HT-29 (cell line): ENCODE data around the gene MAP7. TPM values are rescaled to one million over a fixed set of nuclear protein-coding genes. Genes with fewer than 3 reads are reported as not detected.
A peak's percentile ranks its signal among the peaks of the same experiment; 100 is the strongest.
"Not testable (repeated sequence)": the region's sequence is repeated elsewhere in the genome, so short reads cannot be mapped to it uniquely, and the experiment has no call there.

Experiments
- DNase-seq: peaks from one replicate; pipeline ENCODE4 v3.0.0-alpha.2; 2015; ENCODE audit warnings: low spot score
- total RNA-seq: library from RNA; depleted of rRNA; stranded (reverse); fragments of >200 nt; shearing (Covaris generic); gene quantifications from 2 replicates; pipeline ENCODE4 v1.2.3, GENCODE V29; 2014

MAP7 gene
- total RNA-seq, 1 experiment from 2014 or later = 44.6 TPM

DNA sequence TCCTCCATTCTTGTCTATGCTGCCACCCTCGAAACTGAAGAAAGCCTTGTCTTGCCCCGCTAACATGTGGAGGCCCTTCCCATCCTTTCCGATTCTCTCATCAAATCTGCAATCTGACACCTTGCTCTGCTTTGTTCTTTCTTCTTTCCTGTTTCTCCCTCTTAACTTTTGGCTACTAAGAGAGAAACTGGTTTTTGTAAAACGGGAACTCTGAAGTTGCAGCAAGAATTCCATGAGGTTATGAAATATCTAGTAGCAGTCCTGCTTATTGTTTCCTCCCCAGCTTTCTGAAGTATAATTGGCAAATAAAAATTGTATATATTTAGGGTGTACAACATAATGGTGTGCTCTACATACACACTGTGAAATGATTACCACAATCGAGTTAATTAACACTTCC, 80.2 kb downstream of the MAP7 start:
- no peak for DNase-seq

DNA sequence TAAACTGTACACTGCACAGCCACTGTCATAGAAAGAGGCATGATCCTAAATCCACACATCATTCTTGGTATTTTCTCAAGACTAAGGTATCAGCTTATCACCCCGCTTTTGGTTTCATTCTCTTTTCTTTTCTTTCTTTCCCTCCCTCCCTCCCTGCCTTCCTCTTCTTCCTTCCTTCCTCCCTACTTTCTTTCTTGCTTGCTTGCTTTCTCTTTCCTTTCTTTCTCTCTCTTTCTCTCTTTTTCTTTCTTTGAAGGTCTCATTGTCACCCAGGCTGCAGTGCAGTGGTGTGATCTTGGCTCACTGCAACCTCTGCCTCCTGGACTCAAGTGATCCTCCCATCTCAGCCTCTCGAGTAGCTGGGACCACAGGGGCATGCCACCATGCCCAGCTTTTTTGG, 81.1 kb downstream of the MAP7 start:
- no peak for DNase-seq

DNA sequence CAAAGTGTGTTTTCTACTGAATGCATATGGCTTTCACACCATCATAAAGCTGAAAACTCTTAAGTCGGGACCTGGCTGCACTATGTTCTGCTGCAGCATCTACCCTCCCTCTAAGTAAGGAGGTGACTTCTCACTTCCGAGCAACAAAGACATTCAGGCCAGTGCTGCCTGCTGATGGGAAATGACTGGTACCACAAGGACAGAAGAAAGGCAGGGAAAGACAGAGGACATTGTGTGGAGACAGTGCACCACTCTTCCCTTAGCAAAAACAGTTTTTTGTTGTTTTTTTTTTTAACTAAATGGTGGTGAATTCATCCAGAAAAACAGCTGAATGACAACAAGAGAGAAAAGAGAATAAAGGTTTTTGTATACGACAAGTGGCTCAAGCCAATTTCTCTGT, 81.5 kb downstream of the MAP7 start:
- no peak for DNase-seq

DNA sequence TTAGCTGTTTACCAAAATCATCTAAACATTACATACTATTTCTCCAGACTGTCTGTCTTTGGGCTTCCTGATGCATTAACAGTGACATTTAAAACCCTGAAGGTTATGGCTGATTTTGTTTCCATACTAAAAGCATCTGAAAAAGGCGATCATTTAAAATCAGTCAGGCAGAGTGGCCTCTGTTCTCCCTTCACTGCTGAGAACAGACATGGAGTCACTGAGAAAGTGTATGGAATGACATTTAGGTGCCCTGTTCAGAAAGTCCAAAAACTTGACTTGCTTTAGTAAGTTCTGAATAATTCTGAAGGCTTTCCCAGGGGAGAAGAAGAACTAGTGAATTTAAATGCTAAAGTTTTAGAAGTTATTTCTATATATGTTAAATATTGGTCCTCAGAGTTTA, 83.0 kb downstream of the MAP7 start:
- DNase-seq = no peak

DNA sequence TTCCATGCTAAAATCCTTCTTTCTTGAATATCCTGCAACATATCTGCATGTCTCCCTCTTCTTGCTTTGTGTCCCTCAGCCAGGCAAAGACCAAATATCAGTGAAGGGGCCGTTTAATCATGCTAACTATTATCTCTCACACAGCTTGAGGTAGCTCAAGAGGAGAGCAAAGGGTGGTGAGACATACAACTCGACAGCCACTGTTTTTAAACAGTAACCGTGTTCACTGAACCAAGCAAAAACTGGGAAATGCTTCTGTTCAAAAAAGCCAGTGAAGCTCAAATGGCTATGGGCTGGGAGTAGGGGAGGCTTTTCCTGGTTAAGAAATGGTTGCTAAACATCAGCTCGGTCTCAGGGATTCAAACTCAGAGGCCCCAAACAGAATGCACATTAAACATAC, 83.4 kb downstream of the MAP7 start:
- DNase-seq = no peak

DNA sequence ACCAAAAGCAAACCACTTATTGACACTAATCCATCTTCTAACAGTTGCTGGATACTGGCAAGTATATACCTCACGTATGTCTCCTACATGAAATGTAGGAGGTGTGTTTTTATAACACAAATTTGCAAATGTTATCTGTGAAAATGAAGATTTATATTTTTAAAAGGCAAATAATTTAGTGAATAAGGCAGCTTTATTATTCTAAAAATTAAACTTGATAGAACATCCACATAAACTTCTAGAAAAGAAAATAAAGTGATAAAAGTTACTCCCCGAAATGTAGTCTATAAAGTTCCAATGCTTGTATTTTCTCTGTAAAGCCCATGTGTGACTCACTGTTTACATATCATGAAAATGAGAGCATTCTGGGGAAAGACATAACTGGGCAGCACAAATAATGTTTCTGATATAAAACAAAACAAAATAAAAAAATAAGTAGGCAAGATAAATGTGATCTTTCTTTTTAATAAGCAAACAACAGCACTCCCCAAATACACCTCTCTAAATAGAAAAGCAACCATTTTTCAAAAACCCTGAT, 84.4 kb downstream of the MAP7 start:
- DNase-seq = no peak

DNA sequence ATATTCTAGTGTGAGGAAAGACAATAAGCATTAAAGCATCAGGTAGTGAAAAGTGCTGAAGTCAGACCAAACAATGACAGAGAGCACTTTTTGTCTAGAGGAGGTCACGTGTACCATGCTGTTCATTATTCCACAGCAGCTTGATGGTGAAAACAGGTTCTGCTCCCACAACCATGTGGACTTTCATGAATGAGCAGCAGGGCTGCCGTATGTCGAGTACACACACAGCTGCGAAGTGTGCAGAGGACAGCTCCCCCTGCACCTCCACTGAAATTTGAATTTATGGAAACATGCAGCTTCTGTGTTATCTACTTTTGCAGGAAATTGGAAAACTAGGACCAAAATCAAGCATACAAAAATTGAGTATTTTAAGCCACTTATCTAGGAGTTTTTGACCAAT, 85.3 kb downstream of the MAP7 start:
- DNase-seq = no peak

DNA sequence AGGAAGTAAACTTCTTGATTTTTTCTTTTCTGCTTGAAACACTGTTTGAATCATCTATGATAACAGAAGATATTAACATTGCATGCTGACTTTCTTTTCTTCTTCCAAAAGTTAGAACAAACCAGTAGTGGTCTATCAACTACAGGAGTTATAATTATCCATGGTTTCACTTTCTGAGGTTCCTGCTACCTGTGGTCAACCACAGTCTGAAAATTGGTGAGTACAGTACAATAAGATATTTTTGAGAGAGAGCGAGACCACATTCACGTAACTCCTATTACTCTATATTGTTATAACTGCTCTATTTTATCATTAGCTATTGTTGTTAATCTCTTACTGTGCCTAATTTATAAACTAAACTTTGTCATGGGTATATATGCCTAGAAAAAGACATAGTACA, 86.1 kb downstream of the MAP7 start:
- DNase-seq = no peak

DNA sequence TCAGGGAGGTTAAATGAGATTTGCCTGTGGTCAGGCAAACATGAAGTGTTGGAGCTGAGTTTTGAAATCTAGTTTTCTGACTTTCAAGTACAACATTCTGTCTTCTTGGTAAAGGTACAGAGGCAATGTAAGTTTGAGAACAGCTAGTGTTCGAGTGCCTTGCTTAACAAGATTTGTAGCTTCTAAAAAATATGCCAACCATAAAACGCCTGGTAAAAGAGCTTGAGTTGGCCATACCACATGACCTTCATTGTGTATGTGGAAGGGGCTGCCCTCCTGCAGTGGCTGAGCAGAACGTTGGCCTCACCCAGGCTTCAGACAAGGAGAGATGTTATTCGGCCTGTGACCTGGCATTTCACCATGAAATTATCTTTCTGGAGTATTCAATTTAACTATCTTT, 86.5 kb downstream of the MAP7 start:
- no peak for DNase-seq

DNA sequence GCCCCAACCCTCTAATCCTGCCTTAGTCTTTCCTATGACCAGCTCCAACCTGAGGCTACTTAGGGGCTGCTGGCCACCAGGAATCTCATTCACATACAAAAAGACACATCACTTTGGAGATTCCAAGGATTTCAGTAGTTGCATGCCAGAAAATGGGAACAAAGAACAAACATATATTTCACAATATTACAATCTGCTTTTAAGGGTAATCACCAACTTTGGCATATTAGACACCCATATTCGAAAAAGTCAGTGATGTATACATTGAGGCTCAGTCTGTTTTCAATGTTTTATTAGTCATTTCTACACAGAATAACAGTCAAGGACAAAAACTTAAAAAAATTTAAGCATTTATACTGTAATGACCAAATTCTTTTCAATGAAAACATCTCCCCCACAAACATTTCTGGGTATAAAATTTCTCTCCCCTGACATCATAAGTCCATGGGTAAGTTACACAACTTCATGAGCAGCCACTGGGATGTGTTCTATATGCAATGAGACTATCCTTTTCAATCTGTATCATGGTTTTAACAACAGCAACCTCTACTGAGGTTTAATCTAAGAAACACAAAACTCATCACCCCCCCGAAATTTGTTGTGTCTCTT, 103.5 kb downstream of the MAP7 start:
- DNase-seq = no peak

DNA sequence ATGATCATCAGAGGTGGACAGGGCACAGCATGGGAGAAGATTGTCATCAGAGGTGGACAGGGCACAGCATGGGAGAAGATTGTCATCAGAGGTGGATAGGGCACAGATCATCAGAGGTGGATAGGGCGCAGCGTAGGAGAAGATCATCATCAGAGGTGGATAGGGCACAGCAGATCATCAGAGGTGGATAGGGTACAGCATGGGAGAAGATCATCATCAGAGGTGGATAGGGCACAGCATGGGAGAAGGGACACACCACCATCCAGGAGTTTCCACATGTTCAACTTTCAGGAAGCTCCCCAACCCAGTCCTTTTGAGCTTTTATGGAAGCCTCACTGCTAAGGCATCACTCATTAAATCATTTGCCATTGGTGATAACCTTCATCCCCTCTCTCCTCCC, 104.1 kb downstream of the MAP7 start:
- DNase-seq = no peak

DNA sequence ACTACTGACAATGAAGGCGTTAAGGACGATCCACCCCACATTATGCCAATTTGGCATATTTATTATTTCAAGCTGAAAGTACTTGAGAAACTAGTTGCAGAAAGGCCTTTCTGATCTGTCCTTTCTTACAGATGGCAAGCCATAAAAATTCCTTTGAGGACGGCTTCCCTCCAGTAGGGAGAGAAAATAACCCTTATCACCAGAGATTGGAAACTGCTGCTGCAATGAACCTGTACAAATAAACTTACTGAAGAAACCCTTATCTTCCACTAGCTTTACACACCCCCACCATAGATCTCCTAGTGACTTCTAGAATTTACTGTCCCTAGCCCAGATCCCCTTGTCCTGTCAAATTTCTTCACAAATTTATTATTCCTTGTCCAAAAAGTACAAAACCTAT, 105.2 kb downstream of the MAP7 start:
- DNase-seq = no peak

DNA sequence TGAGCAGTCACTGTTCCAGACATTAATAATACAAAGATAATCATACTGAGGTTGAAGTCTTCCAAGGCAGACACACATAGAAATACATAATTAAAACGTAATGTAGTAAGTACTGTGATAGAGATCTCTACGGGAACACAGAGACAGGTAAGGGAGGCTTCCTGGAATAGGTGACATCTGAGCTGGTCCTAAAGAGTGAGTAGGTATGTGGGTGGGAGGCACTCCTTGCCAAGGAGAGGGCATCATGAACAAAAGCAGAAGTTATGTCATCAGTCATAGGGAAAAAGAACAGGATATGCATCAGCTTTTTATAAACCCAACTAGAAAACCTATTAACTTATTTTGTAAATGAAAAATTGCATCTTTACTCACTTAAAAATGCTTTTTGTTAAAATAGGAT, 110.0 kb downstream of the MAP7 start:
- DNase-seq = peak; percentile 16

DNA sequence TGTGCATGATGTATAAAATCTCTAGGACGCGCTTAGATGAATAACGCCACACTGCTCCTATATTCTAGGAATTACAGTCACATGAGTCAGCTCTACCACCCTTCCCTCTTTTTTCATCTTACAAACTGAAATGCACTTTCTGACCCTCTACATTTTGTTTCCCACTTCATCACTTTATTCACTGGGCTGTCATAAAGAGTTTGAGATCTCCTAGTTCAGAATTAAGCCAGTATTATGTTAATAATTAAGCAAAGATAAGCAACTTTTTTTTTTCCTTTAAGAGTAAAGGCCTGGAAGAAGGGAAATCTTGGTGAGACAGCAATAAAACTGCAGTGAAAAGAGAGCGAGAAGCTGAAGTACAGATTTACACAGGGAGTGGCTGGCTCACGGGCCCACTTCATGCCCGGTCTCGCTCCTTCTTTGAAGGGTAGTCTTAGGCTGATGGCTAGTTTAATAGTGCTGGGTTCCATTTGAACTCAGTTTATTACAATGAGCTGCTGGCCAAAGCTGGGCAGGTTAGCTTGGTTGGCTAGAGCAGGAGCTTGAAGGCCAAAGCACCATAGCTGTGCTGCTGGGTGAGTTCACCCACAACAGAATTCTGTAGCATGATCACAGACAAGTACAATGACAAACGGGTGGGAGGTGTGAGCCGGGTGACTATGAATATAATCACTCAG, 110.6 kb downstream of the MAP7 start:
- DNase-seq = peak; percentile 42

DNA sequence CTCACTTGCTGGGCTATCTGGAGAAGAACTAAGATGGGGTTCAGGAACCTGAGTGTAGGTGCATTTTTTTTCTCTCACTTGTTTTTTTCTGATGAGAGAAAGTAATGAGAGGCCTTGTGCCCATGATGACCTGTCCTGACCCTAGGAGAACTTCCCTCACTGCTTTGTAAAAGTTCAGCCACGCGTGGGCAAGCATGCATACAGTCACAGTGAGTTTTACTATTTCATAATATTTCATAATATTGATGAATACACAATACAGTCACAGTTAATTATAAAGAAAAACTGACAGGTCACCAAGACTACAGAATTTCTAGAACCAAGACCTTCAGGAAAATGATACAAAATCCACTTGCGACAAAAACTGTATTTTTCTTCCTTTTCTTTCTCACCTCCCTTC, 111.8 kb downstream of the MAP7 start:
- DNase-seq = no peak

DNA sequence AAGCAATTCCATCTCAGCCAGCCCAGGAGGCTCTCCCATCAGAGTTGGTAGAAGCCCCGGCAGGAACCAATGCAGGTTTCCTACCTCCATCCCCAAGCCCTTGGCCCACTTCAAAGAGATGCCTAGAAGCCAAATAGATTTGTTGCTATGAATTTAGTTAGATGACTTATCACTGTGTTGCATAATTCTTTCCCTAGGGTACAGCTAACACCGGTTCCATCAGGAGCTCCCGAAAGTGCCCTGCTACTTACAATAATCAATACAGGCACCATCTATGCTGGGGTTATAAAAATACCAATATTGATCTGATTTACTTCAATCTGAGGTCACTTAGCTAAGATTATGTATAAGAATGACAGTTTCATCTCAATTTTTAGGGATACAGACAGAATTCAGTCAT, 113.0 kb downstream of the MAP7 start:
- no peak for DNase-seq

DNA sequence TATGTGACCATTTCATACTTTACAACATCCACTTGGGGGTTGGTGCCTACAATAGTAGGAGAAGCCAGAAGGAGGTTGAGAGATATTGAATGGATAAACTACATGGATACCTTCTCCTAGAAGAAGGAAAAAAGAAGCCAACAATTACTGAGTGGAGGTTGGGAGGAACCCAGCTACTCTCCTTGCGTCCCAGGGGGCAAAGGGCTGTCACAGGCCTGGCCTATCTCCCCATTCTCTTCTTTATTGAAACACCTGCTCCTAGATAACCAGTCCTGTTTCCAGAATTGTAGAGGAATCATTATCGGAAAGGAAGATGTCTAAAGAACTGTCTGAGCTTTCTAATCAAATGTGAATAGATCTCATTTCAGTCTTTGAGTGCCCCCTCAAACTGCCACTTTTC, 115.1 kb downstream of the MAP7 start:
- DNase-seq = no peak

DNA sequence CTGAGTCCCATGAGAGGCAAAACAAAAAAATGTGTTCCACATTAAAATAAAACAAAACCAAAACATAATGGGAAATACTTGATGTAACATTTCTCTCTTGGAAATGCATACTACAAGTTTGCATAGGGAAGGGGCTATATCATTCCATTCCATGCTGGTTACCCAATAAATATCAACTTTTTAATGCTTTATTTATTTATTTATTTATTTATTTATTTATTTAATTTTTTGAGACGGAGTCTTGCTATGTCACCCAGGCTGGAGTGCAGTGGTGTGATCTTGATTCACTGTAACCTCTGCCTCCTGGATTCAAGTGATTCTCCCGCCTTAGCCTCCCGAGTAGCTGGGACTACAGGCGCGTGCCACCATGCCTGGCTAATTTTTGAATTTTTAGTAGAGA, 118.9 kb downstream of the MAP7 start:
- DNase-seq = not testable (repeated sequence)

DNA sequence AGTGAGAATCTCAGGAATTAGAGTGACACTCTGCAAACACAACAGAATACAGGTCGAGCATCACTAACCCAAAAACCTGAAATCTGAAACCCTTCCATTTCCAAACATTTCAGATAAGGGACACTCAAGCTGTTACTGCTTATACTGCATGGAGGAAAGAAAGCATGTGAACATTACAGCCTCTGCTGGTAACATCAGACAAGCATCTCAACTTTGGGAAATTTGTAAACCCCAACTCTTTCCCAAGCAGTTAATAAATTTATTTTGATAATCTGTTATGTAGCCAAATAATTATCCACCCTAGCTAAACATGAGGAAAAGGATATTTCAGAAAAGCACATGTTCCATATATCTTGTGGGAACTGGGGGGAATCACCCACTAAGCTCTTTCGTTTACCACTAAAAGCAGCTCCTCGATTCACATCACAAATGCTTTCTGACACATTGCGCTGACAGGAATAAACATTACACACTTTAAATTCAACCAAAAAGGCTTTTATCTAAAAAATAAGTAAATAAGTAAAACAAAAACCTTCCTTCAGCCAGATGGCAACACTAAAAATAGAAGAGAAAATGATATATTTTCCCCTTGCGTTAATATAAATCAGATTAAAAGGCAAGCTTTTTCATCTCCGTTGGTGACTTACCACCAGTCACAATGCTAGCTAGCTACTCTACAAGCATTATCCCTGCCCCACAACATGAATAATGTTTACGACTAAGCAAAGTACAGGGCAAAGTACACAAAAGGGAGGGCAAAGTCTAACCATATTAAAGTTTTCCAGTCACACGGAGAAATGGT, 120.8 kb downstream of the MAP7 start:
- DNase-seq = peak; percentile 21

DNA sequence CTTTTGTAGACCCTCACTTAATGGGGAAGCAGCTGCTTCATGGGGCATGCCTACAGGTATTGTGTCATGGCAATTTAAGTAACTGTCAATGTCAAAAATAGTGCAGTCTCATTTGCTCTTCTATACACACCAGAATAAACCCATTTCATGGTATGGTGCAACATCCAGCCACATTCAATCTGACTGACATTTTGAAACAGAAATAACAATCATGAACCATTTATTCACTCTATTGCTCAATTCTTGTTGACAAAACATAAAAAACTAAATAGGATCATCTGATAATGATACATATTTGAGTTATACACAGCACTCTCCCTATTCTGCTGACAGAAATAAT, 122.9 kb downstream of the MAP7 start:
- DNase-seq = no peak

DNA sequence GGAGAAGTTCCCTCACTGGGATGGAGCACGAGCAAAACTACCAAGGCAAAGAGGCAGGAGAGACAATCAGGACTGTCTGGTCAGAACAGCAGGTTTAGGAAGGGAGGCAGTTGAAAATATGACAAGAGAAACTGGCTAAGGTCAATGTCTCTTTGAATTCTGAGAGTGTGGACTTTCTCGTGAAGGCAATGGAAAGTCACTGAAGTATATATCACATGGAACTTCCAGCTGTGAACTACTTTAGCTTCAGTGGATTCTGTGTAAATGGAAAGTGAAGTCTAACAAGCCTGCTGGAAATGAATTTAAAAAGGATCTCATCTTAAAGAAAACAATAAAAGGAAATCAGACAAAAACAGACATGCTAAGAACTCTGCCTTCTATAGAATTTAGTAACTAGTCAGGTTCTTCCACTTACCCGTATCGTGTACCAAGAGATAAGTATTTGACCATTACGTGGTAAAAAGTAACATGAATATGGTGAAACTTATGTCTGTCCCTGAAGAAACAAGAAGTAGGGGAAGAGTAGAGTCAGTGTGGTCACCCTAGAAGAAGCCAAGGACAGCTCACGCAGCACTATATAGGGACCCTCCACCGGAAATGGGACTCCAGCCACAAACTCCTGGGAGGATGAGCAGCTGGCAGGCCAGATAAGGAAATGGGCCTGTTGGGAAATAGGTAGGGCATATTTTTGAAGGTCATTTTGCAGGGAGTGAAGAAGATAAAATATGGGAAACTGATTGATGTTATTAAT, 123.4 kb downstream of the MAP7 start:
- no peak for DNase-seq

DNA sequence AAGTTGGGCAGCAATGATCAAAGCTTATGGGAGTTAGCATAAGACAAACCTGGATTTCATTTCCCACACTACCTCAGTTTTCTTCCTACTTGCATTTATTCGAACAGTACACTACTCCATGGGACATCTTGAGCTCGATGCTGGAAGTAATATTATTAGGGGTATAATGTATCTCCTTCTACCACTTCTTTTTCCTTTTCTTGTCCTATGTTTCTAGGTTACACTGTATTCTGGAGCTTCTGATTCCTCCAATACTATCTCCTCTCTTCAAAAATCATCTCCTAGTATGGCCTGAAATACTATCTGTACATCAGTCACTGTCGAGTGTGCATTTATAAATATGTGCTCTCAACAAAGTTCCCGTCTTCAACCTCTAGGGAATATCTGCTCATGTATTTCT, 124.4 kb downstream of the MAP7 start:
- no peak for DNase-seq
